Measurements from ENCODE around the gene PLOD3.
A peak's percentile ranks its signal among the peaks of the same experiment; 100 is the strongest.

The PLOD3 gene

DNA sequence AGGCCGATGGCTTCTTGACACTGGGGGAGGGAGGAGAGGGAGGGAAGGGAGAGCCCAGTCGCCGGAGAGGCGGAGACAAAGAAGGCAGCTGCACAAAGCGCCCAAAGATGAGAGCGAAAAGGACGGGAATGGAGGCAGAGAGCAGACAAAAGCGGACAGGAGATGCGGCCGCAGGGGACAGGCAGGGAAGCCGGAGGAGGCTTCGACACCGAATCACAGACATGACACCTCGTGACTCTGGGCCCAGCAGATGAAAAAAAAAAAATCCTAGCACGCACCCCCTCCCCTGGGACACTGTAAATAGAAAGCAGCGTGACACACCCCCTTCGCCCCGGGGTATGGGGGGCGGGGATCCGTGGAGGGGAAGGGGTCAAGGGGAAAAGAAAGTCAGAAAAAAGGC, 38.3 kb downstream of the PLOD3 start:
- DNase-seq = no peak

DNA sequence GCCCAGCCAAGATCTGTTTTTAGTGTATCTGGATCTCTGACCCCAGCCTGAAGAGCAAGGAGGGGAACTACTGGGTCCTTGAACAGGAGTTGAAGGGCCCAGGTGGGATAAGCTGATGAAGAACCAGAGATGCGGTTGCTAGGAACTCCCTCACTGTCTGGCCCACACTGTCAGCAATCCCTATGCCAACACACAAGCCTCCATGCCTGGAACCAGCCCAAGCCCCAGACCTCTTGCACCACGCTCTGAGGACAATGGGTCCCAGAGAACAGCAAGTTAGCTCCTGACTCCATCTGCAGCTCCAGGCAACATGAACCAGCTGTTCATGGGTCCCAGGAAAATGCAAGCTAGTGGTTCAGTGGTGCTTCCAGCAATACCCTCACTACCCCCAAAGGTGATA, 39.7 kb downstream of the PLOD3 start:
- DNase-seq = no peak

DNA sequence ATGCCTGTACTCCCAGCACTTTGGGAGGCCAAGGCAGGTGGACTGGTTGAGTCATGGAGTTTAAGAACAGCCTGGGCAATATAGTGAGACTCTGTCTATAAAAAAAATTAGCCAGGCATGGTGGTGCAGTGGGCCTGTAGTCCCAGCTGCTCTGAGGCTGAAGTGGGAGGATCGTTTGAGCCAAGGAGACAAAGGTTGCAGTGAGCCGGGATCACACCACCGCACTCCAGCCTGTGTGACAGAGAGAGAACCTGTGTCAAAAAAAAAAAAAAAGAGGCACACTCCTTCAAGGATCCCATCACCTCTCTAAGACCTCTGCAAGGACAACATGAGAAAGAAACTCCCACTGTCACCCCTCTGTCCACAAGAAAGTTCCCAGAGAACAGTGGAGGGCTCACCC, 41.7 kb downstream of the PLOD3 start:
- no peak for DNase-seq

DNA sequence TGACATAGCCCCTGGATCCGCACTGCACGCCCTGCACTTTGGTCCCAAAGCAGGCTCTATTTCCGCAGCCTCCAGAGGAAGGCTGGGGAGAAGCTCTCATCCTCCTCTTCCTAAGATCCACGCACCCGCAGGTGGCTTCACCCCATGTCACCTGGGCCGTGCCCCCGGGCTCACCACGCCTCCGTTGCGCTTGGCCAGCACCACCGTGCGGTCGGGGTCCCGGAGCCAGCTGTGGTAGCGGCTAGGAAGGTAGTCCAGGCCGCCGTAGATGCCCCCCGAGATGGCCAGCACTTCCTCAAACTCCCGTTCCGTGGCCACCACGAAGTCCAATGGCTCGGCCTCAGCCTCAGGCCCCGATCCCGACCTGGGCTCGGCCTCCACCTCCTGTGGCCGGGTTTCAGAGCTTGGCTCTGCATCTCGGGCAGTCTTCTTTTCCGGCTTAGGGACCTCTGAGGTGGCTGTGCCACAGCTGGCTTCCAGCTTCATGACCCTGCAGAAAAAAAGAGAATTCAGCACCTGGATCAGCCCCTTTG, 43.0 kb downstream of the PLOD3 start:
- no peak for DNase-seq

DNA sequence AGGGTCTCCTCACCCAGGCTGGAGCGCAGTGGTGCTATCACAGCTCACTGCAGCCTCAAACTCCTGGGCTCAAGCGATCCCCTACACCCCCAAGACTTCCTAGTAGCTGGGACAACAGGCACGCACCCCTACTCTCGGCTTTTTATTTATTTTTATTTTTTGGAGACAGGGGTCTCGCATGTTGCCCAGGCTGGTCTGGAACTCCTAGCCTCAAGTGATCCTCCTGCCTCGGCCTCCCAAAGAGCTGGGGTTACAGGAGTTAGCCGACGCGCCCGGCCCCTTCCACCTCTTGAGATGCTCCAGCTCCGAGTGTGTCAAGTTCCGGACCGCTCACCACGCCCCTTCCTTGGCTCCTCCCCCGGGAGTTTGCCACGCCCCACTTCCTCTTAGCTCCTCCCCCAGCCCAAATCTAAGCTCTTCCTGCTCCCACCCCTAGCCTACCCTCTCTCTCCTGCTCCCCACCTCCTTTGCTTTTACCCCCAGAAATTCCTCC, 43.6 kb downstream of the PLOD3 start:
- no peak for DNase-seq

DNA sequence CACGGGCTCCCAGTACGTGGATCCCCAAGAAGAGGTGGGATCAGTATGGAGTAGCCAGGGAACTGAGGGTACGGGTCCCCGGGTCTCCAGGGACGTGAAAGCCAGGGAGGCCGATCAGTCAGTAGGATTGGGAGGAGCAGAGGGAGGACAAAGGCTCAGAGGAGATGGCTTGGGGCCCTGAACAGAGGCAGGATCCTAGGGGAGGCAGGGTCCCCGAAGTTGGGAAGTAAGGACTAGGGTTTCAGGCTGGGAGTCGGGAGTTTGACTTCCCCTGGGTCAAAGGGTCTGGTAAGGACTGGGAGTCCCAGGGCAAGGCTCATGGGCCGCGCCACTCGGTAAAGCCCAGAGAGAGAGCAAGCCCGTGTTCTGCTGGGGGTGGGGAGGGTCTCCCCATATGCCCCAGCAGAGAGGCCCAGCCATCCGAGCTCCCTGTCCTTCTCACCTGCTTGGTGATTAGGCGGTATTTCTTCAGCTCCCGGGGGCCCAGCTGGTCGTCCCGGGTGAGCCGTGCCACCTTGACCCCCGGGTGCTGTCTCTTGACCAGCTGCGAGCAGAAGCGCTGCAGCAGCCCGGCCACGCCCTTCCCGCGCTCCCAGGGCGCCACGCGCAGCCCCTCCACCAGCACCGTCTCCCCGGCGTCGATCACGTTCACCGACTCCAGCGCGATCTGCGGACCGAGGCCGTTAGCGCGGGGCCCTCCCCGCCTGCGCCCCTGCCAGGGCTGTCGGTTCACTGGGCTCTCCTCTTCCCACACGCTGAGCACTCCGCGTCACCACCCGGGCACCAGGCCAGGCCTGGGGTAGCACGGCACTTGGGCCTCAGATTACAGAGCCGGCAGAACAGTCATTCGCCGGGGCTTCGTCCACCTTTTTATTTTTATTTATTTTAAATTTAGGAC, 44.3 kb downstream of the PLOD3 start:
- DNase-seq = peak; percentile 80

DNA sequence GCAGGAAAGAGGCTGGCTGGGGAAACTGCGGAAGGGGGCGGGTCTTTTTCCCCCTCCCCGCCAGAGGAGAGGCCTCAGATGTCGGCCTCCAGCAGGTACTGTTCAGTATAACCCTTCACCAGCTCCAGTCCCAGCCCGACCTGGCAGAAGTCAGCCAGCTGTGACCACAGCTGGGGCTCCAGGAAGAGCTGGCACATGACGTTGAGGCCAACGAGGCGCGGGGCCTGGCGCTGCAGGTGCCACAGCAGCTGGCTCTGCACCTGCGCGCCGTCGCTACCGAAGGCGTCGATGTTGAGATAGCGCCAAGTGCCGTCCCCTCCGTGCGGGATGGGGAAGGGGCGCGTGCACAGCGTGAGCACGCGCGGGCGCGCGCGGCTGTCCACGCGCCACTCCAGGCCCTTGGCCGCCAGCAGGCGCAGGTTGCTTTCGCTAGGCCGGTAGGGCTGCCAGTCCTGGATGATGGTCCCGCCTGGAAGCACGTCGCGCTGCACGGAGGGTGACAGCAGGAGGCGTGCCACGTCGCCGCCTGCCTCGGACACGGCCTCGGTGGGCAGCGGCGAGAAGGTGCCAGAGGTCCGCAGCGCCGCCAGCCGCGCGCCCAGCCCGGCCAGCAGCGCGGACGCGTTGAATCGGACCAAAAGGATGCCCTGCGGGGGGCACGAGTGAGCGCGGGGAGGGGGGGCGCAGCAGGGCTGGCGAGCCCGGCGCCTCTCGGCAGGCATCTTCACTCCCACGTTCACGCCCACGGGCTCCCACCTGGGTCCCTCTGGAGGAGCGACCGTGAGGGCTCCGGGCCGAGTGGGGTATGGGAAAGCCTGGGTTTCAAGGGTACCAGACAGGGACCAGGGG, 45.2 kb downstream of the PLOD3 start:
- no peak for DNase-seq

DNA sequence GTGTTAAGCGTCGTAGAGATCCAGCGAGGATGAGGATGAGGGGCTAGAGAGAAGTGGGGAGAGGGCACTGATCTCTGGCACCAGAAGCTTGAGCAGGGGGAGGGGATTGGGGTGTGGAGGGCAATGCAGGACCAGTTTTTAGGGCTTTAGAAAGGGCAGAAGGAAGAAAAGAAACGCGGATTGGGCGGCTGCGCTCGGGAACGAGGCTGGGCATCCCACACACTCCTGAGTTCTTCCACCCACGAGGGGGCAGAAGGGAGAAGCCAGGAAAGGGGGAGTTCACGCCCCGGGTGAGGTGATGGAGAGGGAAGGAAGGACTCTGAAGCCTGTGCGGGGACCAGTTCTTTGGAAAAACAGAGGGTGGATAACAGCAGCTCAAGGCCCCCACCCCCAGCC, 45.9 kb downstream of the PLOD3 start:
- no peak for DNase-seq

DNA sequence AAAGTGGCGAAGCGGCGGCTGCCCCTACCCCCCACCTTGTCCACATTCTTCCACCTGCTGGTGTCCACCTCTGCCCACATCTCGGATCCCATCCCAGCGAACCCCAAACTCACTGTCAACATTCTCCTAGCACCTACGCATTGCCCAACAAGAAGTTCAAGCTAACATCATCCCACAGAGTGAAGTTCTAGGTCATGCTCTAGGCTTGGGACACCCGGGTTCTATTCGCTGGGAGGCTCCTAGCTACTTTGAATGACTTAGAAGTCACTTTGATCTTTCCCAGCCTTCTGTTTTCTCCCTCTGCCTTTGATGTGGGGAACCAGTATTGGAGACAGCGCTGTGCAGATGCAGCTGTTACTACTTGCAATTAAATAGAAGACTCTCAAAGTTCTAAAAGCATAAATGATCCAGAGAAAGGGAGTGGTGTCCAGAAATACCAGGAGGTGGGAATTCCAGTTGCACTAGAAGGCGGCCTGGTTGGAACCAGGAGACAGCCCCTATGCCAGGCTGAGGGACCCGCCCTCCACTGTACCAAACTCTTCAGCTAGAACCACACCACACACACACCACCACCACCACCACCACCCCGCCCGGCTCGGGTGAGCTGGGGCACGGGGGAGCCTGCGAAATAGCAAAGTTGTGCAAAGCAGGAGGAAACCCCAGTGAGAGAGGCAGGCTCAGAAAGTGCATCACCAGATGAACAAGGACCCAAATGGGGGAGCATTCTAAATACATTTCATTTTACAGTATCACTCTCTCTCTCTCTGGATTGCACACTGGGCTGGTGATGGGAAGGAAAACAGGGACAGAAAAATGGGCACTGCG, 46.6 kb downstream of the PLOD3 start:
- no peak for DNase-seq

DNA sequence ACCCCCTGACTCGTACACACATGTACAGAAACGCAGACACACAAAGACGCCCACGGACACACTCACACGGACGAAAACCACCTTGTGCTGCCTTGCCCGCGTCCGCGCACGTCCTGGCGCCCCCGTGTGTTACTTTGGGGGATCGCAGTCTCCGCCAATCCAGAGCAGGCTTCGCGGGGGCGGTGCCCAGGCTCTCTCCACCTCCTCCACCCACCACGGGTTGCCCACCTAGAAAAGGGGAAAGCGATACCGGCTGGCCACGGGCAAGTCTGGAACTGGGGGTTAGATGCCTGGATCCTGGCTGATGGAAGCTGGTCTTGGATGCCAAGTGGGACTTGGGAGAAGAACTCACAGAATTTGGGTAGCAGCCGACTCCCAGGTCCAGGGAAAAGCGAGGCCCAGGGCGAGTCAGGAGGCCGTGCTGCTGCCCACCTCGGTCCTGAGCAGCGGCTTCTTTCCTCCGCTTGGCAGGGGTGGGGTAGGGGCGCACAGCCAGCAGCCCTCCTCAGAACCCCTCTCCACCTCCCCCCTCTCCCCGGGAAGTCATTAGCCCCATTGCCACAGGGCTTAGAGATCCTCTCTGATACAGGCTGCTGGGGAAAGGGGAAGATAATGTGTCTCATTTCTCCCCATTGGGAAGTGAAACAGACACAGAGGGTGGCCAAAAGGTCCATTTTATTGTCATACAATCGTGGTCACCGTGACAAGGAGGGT, 47.4 kb downstream of the PLOD3 start:
- DNase-seq = peak; percentile 75

DNA sequence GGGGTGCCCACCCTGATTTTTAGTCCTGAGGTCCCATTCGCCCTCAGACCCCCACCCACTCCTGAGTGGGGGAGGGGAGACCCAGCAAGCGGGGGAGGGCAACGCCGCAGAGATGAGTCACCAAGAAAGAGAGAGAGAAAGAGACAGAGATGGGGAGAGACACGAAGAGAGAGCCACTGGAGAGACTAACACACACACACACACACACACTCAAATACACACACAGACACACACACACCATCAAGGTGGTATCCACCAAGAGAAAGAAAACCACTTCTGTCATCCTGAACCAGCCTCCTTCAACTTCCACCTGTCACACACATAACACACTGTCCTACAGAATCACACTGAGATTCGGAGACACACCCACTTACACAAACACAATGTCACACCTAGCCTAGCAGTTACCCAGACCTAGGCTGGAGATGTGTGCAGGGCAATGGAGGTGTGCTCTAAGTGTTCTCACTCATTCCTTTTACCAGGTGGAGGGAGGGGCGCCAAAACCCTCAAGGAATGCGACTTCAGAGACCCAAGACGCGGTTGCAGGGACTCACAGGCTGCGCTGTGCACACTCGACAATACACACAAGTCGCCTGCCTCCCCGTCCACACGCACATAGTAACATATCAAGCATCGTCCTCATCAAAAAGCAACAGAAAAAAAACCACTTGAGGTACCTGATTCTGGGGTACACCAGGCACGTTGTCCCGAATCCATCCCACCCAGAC, 48.1 kb downstream of the PLOD3 start:
- no peak for DNase-seq

DNA sequence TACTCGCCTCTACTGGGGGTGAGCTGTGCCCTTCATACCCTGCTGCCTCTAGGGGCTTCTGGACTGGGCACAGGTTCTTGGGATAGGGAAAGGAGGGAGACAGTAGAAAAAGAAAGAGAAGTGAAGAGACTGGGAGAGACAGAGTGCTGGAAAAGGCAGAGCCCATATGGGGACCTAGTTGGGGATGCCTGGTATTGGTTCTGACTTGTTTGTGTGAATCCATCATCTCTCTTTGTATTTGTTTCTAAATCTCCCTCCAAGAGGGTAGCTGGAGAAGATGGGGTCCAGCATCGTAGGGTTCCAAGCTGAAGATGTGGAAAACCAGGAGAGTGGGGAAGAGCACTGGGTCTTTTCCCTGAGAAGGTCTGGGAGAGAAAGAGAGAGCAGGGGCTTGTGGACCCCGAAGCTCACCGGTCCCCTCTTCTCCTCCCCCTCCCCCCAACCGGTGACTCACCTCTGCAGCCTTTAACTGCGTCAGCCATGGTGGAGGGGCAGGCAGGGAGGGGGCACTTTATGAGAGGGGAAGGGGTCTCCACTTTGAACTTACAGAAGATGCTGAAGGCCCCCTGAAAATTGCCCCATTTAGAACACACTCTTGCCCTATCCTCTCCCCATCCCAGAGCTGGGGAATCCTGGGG, 48.9 kb downstream of the PLOD3 start:
- DNase-seq = no peak

DNA sequence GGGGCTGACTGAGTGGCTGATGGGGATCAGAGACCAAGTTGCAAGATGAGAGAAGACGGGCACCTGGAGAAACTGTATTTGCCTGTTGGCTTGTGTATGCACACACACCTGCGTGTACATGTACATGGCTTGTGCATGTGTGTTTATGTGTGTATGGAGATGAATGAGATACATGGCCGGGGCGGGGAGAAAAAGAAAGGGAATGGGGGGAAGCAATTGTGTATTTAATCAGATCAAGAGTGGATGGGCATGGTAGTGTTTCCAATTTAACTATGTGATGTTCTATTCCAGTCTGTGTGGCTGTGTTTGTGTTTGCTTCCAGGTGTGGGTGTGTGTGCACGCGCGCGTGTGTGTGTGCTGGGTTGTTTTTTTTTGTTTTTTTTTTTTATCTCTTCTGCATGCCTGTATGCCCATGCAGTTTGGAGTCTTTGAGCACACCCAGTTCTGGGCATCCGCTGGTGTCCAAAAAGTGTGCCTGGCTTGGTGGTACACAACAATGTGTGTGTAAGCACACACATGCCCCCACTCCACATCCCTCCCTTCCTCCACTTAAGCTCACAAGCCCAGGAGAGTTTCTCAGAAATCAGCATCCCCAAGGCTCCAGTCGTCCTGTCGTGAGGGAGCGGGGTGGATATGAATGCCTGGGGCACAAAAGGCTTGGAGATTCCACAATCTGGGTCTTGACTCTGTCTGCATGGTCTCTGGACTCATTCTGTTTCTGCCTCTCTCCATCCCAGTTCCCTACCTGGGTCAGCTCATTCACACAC, 49.6 kb downstream of the PLOD3 start:
- no peak for DNase-seq

DNA sequence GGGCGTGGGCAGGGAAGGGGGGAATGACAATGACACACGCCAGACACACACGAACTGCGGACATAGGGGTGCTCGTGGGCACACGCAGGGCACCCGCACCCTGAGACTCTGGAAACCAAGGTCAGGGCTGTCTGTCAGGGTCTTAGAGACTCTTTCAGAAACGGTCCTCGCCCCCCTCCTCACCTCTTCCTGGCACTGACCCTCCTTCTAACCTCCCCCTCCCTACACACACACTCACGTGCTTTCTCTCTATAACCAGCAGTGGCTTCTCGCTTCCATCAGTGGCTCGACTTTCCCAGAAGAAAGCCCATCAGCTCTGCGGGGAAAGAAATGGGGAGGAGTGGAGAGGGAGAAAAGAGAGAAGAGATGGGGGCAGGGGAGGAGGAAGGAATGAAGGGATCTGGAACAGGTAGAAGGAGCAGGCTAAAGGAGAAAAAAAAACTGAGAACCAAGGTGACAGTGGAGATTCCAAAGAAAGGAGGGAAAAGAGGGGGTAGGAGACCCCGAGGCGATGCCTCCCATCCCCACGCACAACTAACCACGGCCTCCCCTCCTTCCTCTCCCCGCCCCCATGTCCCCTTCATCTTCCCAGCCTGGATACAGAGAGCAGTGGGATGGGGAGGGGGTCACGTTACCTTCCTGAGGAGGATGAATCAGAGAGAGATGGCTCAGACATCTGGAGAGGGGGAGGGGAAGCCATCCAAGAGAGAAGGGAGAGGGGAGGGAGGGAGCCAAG, 50.3 kb downstream of the PLOD3 start:
- no peak for DNase-seq

DNA sequence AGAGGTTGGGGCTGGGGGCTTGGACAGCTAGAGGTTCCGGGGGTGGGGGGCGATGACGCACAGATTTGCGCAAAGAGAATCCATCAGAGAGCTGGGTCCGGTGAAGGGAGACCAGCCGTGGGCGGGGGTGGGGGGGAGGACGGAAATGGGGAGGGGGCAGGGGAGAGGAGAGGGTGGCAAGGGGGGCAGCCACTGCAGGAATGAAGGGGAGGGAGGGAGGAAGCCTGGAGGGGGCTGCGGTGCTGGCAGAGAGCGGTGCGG, 50.8 kb downstream of the PLOD3 start:
- no peak for DNase-seq

DNA sequence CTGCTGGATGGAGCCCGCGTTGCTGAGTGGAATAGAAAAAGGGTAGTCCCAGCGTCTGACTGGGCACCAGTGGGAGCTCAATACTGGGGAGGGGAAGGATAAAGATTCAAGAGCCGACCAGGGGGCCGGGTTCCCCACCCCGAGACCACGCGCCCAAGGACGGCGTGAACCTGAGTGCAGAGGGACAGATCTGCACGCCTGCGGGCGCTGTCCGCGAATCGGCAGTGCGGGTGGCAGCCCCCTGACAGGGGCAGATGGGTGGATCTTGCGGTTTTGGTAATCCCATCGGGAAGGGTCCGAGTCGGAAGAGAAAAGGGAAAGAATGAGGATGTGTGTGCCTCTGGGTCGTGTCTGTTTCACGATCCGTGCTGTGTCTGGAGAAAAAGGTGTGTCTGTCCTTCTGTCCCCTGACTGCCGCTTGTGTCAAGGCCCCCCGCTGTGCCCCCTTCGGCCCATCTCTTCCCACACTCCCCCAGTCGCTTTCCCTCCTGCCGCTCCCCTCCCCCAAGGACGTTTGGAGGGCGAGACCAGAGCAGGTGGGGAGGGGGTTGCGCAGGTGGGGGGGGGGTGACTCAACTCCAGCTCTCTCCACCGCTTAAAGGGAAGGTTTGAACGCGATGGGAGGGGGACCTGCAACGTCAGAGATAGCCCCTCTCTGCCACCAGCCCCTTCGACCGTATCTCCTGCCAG, 51.3 kb downstream of the PLOD3 start:
- DNase-seq = no peak

DNA sequence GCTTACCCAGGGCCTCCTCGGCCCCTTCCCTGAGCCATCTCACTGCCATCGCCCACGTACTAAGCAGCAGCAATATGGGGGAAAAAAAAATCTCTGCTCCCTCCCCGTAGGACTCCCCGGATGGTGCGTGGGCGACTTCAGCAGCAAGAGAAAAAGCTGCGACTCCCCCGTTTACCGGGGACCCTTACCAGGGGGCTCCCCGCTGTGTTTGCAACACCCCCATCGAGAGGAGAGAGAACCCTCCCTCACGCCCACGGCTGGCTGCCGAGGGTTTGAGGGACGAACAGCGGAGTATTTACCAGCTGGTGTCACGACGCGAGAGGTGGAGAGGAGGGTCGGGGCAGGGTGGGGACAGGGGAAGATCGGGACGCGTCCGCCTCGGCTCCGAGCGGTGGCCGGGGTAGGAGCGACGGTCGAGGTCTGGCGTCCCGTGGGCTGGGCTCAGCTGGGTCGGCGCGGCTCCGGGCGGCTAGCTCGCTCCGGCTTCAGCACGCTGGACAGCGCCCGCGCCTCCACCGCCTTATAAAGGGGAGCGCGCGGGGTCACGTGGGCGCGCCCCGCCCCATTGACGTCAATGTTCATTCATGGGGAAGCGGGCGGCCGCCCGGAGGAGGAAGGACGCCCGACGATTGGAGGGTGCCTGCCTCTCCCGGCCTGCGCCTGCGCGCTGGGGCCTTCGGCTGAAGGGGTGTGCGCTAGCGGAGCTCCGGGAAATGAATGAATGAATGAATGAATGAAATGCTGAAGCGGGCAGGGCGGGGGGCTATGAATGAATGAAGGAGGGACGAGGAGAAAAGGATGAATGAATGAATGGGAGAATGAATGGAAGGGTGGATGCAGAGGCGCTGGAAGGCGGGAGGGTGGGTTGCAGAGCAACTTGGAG, 52.1 kb downstream of the PLOD3 start, which contains the start of gene VGF:
TSS of gene VGF (minus strand) at position 495 of the 883 bp plus-strand sequence. CDS start 726 bp downstream, outside the sequence.
- peak; percentile 93 for DNase-seq

All from femur (tissue), 1 donor.